ELR (cell line): ENCODE results near the gene ERO1A.

Source experiments
- DNase-seq: peaks from one replicate; pipeline ENCODE4 v3.0.0-alpha.2; 2015; ENCODE audit warnings: low read depth

The ERO1A gene

DNA sequence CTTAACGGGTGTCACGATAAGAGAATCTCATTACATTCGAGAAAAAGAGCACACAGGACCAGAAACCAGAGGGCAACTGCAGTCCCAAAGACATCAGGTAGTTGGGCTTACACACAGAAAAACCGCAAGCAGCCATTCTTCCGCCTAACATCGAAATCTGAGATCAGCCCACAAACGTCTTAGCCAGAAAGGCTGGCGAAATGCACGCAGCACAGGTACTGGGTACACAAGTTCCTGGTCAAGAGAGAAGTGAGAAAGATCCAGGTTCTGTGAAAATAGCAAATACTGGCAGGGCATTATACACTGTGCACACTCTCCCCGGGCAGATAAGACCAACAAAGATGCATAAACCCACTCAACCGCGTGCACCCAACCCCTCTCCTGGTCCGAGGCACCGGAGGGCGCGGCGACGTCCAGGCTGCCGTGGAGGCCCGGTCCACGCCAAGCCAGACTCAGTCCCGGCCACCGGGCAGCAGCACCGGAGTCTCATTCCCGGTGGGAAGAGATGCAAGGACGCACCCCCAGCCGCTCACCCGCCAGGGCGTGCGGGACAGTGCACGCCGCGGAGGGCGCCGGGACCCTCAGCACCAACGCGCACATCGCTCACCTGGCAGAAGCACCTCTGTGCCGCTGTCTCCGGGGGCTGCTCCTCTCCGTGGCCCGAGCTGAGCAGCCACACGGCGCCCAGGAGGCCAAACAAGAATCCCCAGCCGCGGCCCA, 437 bp downstream of the ERO1A start:
- peak; percentile 73 for DNase-seq

GRCh38 chr14:52693532-52693931, 1.8 kb downstream of the ERO1A start:
- DNase-seq, result no peak

DNA sequence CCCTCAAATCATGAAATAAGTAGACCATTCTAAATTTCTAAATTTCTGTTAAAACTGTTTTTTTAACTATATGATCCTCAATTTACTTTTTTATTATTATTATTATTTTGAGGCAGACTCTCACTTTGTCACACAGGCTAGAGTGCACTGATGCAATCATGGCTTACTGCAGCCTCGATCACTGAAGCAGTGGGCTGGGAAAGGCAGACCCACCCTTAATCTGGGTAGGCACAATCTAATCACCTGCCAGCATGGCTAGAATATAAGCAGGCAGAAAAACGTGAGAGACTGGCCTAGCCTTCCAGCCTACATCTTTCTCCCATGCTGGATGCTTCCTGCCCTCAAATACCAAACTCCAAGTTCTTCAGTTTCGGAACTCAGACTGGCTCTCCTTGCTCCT, 2.3 kb downstream of the ERO1A start:
- no peak for DNase-seq

DNA sequence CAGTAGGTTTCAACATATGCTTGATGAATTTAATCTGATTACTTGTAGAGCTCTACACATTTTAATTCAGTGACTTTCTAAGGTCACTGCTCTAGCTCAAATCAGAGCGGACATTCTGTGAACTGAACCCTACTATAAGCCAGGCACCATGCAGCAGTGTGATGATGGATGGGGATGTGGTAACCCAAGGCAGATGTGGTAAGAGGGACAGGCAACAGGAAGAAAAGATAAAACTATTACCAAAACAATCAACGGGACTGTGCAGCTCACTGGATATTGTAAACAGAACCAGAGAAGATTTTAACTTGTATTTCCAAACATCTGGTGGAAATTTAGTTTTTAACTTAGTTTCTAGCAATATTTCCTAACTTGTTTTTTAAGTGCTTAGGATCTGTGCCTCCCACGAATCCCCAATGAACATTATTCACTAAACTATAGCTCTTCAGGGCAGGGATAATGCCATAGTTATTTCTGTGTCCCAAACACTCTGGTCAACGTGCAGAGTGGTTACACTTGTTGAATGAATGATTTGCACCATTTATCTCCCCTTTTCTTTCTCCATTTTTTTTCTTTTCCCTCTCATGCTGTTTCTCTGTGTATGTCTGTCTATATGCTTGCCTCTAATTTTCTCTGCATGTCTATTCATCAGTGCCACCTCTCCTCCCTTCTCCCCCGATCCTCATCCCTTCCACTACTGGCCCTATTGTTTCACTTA, 3.0 kb downstream of the ERO1A start:
- DNase-seq, result no peak

GRCh38 chr14:52690983-52691760, 4.2 kb downstream of the ERO1A start:
- DNase-seq, result no peak

DNA sequence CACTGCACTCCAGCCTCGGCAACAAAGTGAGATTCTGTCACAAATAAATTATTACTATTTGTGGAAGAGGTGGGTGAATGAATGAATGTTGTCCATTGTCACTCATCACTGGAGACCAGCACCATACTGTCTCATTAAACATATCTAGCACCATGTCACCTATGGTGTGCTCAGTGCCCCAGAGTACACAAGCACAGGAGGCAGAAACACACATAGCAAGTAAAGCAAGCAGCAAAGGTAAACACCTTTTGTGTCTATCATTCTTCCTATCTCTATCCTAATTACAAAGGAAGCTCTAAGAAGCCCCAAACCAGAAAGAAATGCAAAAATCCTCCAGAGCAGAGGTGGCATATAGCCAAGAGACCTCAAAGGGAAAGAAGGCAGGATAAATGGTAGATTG, 9.2 kb downstream of the ERO1A start:
- DNase-seq, result no peak

DNA sequence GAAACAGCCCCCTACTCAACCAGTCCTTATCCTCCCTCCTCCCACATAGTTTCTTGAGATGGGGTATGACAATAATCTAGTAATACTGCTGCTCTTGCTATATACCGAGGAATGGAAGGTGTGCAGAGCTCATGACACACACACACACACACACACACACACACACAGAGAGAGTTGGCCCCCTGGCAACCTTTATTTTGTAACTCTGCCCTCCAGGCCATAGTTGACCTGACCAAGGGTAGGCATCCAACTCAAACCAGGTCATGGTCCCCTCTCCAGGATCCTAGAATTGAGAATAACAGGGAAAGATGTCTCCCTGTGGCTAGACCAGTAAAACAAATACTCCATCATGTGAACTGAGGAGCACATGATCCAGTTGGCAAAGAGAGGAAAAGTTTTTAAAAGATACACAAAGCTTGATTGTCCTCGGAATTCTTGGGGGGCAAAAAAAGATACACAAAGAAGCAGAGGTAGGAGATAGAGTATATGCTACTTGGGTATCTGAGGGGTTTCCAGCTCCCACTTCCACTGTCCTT, 11.3 kb downstream of the ERO1A start:
- DNase-seq, result no peak

GRCh38 chr14:52678591-52678990, 16.8 kb downstream of the ERO1A start:
- peak; percentile 40 for DNase-seq

DNA sequence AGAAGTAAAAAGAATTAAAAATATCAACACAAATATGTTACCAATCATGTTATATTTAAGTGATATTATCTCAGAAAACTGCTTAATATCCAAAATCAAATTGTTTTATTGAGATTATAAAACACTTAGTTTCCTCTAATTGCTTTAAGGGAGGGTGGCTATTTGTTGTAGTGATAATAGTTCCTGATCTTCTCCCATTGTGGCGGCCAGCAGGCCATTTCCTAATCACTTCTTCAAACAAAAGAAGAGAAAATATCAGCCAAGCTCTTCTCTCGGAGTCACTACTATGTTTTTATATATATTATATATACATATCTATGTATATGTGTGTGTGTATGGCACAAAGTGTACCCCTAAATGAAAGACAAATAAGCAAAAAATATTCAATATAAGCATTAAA, 31.5 kb downstream of the ERO1A start:
- DNase-seq, result no peak

DNA sequence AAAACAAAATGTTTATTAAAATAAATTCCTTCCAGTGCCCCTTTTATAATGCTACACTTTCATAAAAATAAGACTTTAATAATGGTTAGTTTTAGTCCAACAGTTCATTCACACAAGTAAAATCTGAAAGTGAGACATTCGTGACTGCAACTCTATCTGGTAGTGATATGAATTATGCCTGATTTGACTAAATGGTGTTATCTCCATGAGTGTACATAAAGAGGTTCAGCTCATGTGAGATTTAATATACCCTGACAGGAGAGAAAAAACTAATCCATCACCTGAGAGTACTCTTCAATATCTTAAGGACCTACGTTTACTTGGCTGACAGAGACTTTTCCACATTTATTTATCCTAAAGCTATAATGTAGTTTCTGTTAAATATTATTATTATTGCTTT, 34.0 kb downstream of the ERO1A start:
- DNase-seq, result no peak

DNA sequence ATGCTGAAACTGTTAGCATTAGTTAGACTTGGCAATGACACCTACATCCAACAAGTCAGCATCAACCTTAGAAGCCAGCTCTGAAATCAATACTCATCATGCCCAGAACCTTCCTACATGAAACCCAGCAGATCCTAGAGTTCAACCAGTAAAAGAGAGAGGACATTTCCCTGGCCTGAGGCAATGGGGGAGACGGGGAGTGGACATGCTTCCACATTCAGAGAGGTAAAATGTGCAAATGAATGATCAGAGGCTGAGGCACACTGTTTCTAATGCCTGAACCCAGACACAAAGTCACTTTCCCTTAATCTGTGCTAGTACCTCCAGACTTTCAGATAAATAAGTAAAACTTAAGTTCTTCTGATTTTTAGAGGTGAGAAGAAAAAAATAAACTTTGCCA, 34.5 kb downstream of the ERO1A start:
- DNase-seq, result no peak

DNA sequence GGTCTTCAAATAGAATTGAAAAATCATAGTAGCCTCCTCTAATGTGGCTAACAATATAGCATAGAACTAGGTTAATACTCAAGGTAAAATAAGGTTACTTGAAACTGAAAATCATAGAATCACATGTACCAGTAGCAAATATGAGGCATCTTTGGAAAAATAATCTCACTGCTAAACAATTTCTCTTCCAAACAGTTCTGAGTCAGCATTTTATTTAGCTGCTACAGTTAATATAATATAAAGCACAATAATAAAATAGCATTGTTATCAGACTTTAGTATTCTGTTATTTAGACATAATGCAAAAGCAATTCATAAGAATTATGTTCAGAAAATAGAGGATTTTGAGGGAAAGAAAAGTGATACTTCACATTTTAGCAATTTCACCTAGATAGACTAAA, 35.0 kb downstream of the ERO1A start:
- no peak for DNase-seq

DNA sequence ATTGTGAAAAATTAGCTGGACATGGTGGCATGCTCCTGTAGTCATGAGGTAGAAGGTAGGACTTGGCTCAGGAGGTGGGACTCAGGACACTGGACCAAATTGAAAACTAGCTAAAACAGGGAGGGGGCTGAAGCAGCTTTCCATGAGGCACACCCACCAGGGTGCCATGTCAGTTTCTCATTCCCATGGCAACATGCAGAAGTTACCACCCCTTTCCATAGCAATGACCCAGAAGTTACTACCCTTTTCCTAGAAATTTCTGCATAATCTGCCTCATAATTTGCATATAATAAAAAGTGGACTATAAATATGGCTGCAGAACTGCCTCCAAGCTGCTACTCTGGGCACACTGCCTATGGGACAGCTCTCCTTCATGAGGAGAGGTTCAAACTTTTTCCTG, 38.5 kb downstream of the ERO1A start:
- DNase-seq, result no peak

DNA sequence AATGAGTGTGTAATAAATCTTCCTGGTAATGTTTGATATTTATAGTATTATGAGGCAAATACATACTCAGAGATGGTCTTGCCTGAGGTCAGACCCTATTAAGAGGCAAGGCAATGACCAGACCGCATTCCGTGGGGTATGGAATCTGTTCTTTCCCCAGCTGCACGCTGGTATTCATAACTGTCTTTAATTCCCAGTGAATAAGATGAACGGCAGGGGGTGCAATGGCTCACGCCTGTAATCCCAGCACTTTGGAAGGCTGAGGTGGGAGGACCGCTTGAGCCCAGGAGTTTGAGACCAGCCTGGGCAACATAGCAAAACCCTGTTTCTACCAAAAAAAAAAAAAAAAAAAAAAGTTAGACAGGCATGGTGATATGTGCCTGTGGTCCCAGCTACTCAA, 44.6 kb downstream of the ERO1A start:
- peak; percentile 21 for DNase-seq

DNA sequence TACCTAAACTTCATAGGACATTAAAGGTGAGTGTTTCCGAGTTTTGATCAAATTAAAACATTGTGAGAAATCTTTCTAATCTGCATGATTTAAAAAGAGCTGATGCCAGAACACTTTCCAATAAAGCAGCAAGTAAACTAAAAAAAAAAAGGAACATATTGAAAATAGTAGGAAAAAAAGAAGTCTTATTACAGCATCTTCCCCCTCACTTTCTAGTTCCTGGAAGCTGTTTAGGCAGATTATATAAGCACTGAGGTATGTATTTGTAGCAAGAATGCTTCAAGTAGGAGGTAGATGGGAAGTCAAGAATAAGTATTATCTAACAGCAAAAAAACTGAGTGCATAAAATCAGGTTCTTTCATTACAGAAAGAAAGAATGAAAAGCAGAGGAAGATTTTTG, 45.8 kb downstream of the ERO1A start:
- DNase-seq, result no peak

DNA sequence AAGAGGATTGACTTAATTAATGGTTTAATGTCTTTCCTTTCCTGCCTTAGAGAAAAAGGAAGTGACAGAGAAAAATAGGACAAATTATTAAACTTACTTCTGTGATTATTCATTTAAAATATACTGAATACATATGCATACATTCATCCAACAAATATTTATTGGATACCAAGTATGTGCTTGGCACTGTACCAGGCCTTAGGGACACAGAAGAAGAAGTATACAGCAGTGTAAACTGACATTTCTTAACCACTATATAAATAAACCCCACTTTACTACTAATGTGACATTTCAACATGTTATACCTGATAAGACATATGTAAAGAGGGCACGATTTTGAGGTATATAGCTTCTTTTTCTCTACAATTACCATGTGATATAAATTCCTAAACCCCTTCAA, 53.6 kb downstream of the ERO1A start:
- DNase-seq, result peak; percentile 20

DNA sequence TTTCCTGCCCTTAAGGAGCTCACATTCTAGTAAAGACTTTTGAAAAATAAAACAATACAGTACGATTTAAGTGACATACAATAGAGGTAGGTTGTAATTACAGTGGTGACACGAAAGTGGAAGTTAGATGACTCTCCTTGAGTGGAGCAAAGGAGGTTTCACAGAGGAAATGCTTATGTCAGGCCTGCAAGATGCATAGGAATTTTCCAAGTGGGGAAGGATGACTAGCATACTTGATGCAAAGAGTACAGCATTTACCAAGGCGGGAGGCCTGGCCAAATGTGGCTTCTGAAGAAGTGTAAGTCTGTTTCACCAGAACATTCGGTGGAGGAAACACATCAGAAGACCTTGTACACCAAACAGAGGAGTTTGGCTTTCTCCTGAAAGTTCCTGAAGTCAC, 55.2 kb downstream of the ERO1A start:
- no peak for DNase-seq

DNA sequence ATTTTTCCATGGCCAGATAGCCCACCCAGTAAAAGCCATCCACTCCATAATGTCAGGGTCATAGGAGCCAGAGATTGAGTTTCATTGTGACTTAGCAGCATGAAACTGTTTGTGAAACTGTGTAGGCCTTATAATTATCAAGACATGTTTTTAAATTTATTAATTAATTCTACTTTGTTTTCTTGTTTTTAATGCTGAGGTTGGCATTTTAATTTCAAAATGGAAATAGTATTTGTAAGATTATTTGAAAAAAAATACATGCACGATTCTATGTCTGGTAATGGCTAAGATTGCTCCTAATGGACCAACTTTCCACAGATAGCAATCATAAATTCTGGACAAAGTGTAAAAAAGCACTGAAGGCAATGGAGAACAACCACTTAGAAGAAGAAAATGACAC, 75.7 kb downstream of the ERO1A start:
- no peak for DNase-seq

- DNase-seq, result no peak
These were observed 76.8 kb downstream of the ERO1A start for GRCh38 chr14:52618602-52619001.

- DNase-seq, result no peak
These were observed 85.2 kb downstream of the ERO1A start for GRCh38 chr14:52610187-52610586.

DNA sequence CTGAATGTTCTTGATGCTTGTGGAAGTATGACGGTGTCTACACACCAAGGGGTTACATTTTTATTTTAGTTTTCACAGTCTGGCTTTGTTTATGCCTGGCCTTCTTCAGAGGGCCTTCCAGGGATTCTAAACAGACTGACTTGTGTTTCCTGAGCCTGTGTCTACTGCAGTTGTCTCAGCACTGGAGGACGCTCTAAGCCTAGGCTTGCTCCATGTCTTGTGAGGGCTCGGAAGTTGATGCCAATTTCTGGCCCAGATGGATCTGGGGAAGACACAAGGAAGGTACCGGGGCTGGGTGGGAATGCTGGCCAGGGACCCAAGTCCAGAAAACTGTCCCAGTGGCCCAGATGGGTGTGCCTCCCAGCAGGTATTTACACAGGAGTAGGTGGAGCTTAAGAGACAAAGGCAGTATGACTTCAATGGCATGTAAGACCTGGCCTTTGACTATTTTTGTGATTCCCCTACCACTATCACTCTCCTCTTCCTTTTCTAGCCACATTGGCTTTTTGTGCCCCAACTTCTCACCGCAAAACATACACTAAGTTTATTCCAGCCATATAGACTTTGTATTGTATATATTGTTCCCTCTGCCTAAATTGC, 85.8 kb downstream of the ERO1A start:
- no peak for DNase-seq

- DNase-seq, result no peak
These were observed 88.3 kb downstream of the ERO1A start for GRCh38 chr14:52607061-52607460.
